PFSK-1 (cell line): ENCODE data around the gene KRT13.

ENCODE experiments used
- FOXP2 ChIP-seq: optimal IDR thresholded peaks from 2 replicates; pipeline ENCODE3; 2011; ENCODE audit warnings: borderline replicate concordance, control low read depth, inconsistent platforms; ENCODE audit not compliant: insufficient read depth; ENCODE audit errors: extremely low read length, extremely low read depth
- POLR2AphosphoS5 ChIP-seq: IDR thresholded peaks from 2 replicates; pipeline ENCODE4 v1.6.1; 2012; ENCODE audit warnings: low read depth, mild to moderate bottlenecking, control low read depth, low read length, moderate library complexity
- REST ChIP-seq, 2 experiments: IDR thresholded peaks; 2 replicates each; pipeline versions ENCODE4 v1.6.1 to v1.8.0; 2011 to 2012; ENCODE audit warnings: low read depth in 2 of 2, low read length in 2 of 2, control low read depth in 1 of 2, inconsistent platforms in 1 of 2, mild to moderate bottlenecking in 1 of 2, moderate library complexity in 1 of 2; ENCODE audit not compliant: insufficient read depth in 1 of 2
- SIN3A ChIP-seq: IDR thresholded peaks from 2 replicates; pipeline ENCODE4 v1.6.1; 2012; ENCODE audit warnings: mild to moderate bottlenecking, low read length, moderate library complexity, borderline replicate concordance; ENCODE audit not compliant: insufficient read depth
- TAF1 ChIP-seq: IDR thresholded peaks from 2 replicates; pipeline ENCODE4 v1.6.1; 2012; ENCODE audit warnings: low read length, control low read depth, borderline replicate concordance; ENCODE audit not compliant: insufficient read depth

Gene KRT13

DNA sequence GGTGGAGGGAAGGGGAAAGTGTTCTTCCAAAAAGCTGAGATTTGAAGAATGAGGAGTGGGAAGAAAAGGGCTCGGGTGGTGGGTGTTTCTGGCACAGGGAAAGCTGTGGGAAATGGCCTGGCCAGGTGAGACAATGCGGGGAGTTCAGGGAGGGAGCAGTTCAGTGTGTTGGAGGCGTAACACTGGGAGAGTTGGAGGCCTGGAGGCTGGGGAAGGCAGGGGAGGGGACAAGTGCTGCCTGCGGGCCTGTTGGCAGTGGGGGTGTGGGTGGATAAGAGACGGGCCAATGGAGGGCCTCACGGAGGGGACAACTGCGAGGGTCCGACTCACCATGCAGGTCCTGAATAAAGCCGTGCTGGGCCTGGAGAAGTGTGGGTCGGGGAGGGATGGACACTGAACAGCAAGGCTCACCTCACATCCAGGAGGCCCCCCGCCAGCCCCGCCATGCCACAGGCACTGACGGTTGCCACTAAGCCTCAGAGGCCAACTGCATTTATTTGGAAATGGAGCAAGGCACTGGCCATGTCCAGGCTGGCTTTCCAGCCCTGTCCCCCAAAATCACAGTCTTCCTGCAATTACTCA is 40.5 kb upstream of the KRT13 start:
- TF ChIP-seq REST (IDR thresholded peaks at IDR 0.05; ENCODE audit: insufficient read depth in 1 of 2, low read depth in 2 of 2, low read length in 2 of 2) (no peak), POLR2AphosphoS5 (no peak), SIN3A (no peak), FOXP2 (no peak), TAF1 (no peak)

DNA sequence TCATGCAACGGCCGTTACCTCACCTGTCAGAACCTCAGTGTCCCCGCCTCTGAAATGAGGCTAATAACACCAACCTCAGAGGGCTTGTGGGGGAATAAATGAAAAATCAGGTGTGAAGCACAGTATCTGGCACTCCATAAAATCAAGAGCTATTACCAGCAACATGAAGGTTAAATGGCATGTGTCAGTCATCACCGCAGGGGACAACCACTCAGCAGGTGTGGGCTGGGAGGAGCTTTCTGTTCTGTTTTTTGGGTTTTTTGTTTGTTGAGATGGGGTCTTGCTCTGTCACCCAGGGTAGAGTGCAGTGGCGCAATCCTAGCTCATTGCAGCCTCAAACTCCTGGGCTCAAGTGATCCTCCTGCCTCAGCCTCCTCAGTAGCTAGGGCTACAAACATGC is 39.5 kb upstream of the KRT13 start:
- TF ChIP-seq REST (IDR thresholded peaks at IDR 0.05; ENCODE audit: insufficient read depth in 1 of 2, low read depth in 2 of 2, low read length in 2 of 2) (no peak), FOXP2 (no peak), TAF1 (no peak), SIN3A (no peak), POLR2AphosphoS5 (no peak)

DNA sequence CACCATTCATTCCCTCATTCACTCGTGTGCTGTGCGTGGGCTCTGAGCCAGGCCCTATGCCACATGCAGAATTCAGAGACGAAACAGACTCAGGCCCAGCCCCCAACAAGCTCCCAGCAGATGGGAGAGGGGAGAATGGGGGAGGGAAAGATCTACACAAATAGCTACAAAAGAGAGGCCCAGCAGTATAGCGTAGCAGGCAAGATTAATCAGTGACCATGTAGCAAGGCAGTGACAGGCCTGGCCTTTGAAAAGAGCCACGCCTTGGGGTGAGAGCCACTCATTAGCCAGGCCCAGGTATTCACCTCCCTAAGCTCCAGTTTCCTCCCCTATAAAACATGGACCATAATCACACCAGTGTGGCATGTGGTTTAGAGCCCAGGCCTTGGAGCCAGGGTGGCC is 39.1 kb upstream of the KRT13 start:
- no peak for TF ChIP-seq SIN3A
- no peak for TF ChIP-seq TAF1

DNA sequence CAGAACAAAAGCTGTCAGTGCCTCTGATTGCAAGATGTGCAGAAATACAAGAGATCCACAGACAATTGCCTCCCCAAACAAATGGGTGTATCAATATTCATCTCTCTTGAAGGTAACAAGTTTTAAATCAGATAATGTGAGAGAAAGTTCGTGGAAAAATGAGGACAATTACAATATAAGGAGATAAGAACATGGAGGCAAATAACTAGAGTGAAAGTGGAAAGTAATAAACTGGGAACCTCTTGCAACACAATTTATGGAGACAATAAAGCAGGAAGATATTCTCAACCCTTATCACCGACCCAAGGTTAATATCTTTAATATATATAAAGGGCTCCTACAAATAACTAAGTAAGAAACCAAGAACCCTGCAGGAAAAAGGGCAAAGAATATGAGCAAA is 36.9 kb upstream of the KRT13 start:
- TF ChIP-seq SIN3A (no peak), FOXP2 (no peak), TAF1 (no peak), REST (IDR thresholded peaks at IDR 0.05; ENCODE audit: insufficient read depth in 1 of 2, low read depth in 2 of 2, low read length in 2 of 2) (no peak), POLR2AphosphoS5 (no peak)

DNA sequence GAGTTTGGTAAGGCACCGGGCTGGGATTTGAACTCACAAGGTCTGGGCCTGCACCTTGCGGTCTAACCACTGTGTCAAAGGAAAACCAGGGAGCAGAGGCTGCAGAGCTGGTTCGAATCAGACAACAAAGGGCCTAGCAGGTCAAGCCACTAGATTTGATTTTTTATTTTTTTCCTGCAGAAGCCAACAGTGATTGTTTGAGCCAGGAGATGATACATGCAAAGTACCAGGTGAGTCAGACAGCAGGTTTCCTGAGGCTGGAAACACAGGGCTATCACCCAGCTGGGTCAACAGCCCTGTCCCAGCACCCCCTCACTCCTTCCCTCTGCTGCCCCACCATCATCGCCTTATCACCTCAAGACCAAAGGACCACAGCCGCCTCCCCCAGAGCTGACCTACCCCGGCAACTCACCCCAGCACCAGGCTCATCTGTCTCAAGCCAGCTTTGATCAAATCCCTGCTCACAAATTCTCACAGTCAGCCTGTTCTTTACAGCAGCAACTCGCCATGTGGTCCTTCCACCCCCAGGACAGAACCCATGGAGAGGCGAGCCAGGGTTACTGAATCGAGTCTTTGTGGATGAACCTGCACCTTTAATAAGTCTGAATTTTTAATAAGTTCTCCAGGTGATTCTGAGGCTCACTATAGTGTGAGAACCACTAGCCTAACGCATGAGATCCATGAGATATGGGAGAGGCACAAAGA is 35.7 kb upstream of the KRT13 start:
- no peak for TF ChIP-seq FOXP2
- TF ChIP-seq SIN3A: no peak
- TF ChIP-seq REST (IDR thresholded peaks at IDR 0.05; ENCODE audit: insufficient read depth in 1 of 2, low read depth in 2 of 2, low read length in 2 of 2): no peak
- no peak for TF ChIP-seq POLR2AphosphoS5
- no peak for TF ChIP-seq TAF1
